IMR-90 (cell line): ENCODE measurements around the gene HAO2. TPM values are rescaled to one million over a fixed set of nuclear protein-coding genes. Genes with fewer than 3 reads are reported as not detected.

Experiments
- ATAC-seq: fragments of 200-7000 bp; cut with Tn5 transposase; 2 replicates; pipeline ENCODE4 v1.9.1; 2020; ENCODE audit warnings: low read depth, mild to moderate bottlenecking, moderate library complexity
- BruUV-seq: library from RNA; stranded (reverse); fragments of 400-500 nt; replicated peaks from 2 replicates; lab custom pipeline; 2021; lab: Mats Ljungman, UMichigan
- CTCF ChIA-PET: fragments of 300-600 bp; formaldehyde crosslinking; extraction: SDS; loops from one replicate; lab custom pipeline; 2021; ENCODE audit warnings: antibody characterized with exemption; lab: Yijun Ruan, JAX
- POLR2A ChIA-PET: fragments of 300-600 bp; sonication (Branson Sonifier 250); formaldehyde crosslinking; loops from one replicate; lab custom pipeline; 2022; ENCODE audit warnings: antibody characterized with exemption; ENCODE audit not compliant: unreplicated experiment; lab: Charles Lee
- DNase-seq: peaks from one replicate; pipeline ENCODE4 v3.0.0; 2013
- H2AFZ ChIP-seq: replicated peaks from 2 replicates; pipeline ENCODE3; 2013; ENCODE audit warnings: low read length, mild to moderate bottlenecking; ENCODE audit not compliant: poor library complexity
- H2AK5ac ChIP-seq: 2 replicates; pipeline ENCODE4 v1.6.1; 2013; ENCODE audit warnings: low read depth, low read length, inconsistent platforms
- H2AK9ac ChIP-seq: replicated peaks from 2 replicates; pipeline ENCODE3; 2013; ENCODE audit warnings: mild to moderate bottlenecking, low read depth, low read length, moderate library complexity; ENCODE audit not compliant: poor library complexity
- H2BK120ac ChIP-seq: 2 replicates; pipeline ENCODE4 v1.6.1; 2013; ENCODE audit warnings: low read depth, low read length, inconsistent platforms
- H2BK15ac ChIP-seq: 3 replicates; pipeline ENCODE4 v1.6.1; 2013; ENCODE audit warnings: low read depth, low read length, inconsistent platforms
- H2BK20ac ChIP-seq: 2 replicates; pipeline ENCODE4 v1.6.1; 2013; ENCODE audit warnings: low read depth, mild to moderate bottlenecking, inconsistent platforms, low read length, moderate library complexity
- H2BK5ac ChIP-seq: 2 replicates; pipeline ENCODE4 v1.6.1; 2013; ENCODE audit warnings: mild to moderate bottlenecking, low read depth, low read length, inconsistent platforms; ENCODE audit not compliant: poor library complexity, severe bottlenecking
- H3K14ac ChIP-seq: replicated peaks from 2 replicates; pipeline ENCODE4 v1.6.1; 2013; ENCODE audit warnings: low read depth, low read length, inconsistent platforms
- H3K18ac ChIP-seq: 2 replicates; pipeline ENCODE4 v1.6.1; 2013; ENCODE audit warnings: low read depth, low read length, control low read depth
- H3K23ac ChIP-seq: 2 replicates; pipeline ENCODE4 v1.6.1; 2013; ENCODE audit warnings: low read depth, low read length, inconsistent platforms
- H3K27ac ChIP-seq: 2 replicates; pipeline ENCODE4 v1.5.1; 2013; ENCODE audit warnings: mild to moderate bottlenecking, control low read depth, low read length; ENCODE audit not compliant: insufficient read depth
- H3K27me3 ChIP-seq: 2 replicates; pipeline ENCODE4 v1.6.1; 2013; ENCODE audit warnings: low read length; ENCODE audit not compliant: control insufficient read depth, insufficient read depth
- H3K36me3 ChIP-seq: 2 replicates; pipeline ENCODE4 v1.6.1; 2013; ENCODE audit warnings: low read length, mixed read lengths; ENCODE audit not compliant: control insufficient read depth, insufficient read depth
- H3K4ac ChIP-seq: 2 replicates; pipeline ENCODE4 v1.6.1; 2013; ENCODE audit warnings: low read depth, low read length, inconsistent platforms
- H3K4me1 ChIP-seq: 2 replicates; pipeline ENCODE4 v1.6.1; 2013; ENCODE audit warnings: low read length, mixed read lengths; ENCODE audit not compliant: control insufficient read depth, insufficient read depth
- H3K4me2 ChIP-seq: 2 replicates; pipeline ENCODE4 v1.6.1; 2013; ENCODE audit warnings: low read depth, mild to moderate bottlenecking, control low read depth, low read length, moderate library complexity
- H3K4me3 ChIP-seq: 2 replicates; pipeline ENCODE4 v1.5.1; 2013; ENCODE audit warnings: low read depth, mild to moderate bottlenecking, control low read depth, low read length, moderate library complexity; ENCODE audit not compliant: insufficient read depth
- H3K56ac ChIP-seq: 2 replicates; pipeline ENCODE4 v1.6.1; 2013; ENCODE audit warnings: low read length, inconsistent platforms; ENCODE audit not compliant: insufficient read depth; ENCODE audit errors: extremely low read depth
- H3K79me1 ChIP-seq, 2 experiments: 2 replicates each; pipeline ENCODE4 v1.6.1; 2013; ENCODE audit warnings: low read length in 2 of 2, inconsistent platforms in 1 of 2, low read depth in 1 of 2
- H3K9ac ChIP-seq: 2 replicates; pipeline ENCODE4 v1.6.1; 2013; ENCODE audit warnings: low read depth, low read length, control low read depth
- H3K9me1 ChIP-seq: 2 replicates; pipeline ENCODE4 v1.6.1; 2013; ENCODE audit warnings: low read length, inconsistent platforms; ENCODE audit not compliant: insufficient read depth
- H3K9me3 ChIP-seq: 2 replicates; pipeline ENCODE4 v1.6.1; 2013; ENCODE audit warnings: low read length; ENCODE audit not compliant: control insufficient read depth, insufficient read depth
- H4K20me1 ChIP-seq: 2 replicates; pipeline ENCODE4 v1.6.1; 2013; ENCODE audit warnings: low read length, inconsistent platforms; ENCODE audit not compliant: insufficient read depth
- H4K5ac ChIP-seq: 2 replicates; pipeline ENCODE4 v1.6.1; 2013; ENCODE audit warnings: mild to moderate bottlenecking, low read depth, low read length, control low read depth
- H4K8ac ChIP-seq, 2 experiments: 2 replicates each; pipeline ENCODE4 v1.6.1; 2013; ENCODE audit warnings: low read depth in 2 of 2, low read length in 2 of 2, control low read depth in 1 of 2, inconsistent platforms in 1 of 2
- H4K91ac ChIP-seq: 2 replicates; pipeline ENCODE4 v1.6.1; 2013; ENCODE audit warnings: low read depth, low read length, inconsistent platforms; ENCODE audit not compliant: insufficient read depth
- ELK1 ChIP-seq: fragments of 150-350 bp; IDR thresholded peaks from 2 replicates; pipeline ENCODE4 v1.6.1; 2016; ENCODE audit warnings: low read depth, mild to moderate bottlenecking, low read length, moderate library complexity, borderline replicate concordance
- RAD21 ChIP-seq: IDR thresholded peaks from 2 replicates; pipeline ENCODE4 v1.6.1; 2012; ENCODE audit warnings: low read length, improper control_type of control experiment
- RCOR1 ChIP-seq: IDR thresholded peaks from 2 replicates; pipeline ENCODE4 v1.6.1; 2012; ENCODE audit warnings: mild to moderate bottlenecking, low read length, improper control_type of control experiment; ENCODE audit not compliant: insufficient replicate concordance
- WGBS, 2 experiments: methylation state at CpG; one replicate each; pipeline versions ENCODE4 v1.1.5 to v1.1.7; 2013; ENCODE audit warnings: missing lambda C conversion rate in 2 of 2; ENCODE audit not compliant: insufficient read length in 1 of 2; ENCODE audit errors: extremely low coverage in 2 of 2; 5-methylcytosine and 5-hydroxymethylcytosine counted together
- dilution Hi-C: fragments of 300-500 bp; cut with HindIII; formaldehyde crosslinking; loops from one replicate; pipeline ENCODE4 v1.14.3; 2018; ENCODE audit warnings: low sequenced_read_pairs; ENCODE audit not compliant: unreplicated experiment
- in situ Hi-C: fragments of 300-500 bp; cut with MboI; formaldehyde crosslinking; loops from 3 replicates; pipeline ENCODE4 v1.14.3; 2019; ENCODE audit warnings: low sequenced_read_pairs, inconsistent platforms, mixed read lengths
- intact Hi-C: fragments of 100-400 bp; cut with micrococcal nuclease; formaldehyde crosslinking; loops from 2 replicates; pipeline ENCODE4 v1.10.0; 2022
- polyA plus RNA-seq, 3 experiments: library from polyadenylated mRNA; depleted of rRNA; stranded (reverse); fragments of >200 nt; gene quantifications; 2 replicates each; pipeline ENCODE4 v1.2.3, GENCODE V29; 2012; ENCODE audit warnings: low replicate concordance in 1 of 3
- total RNA-seq: library from RNA; depleted of rRNA; stranded (reverse); fragments of >200 nt; gene quantifications from 2 replicates; pipeline ENCODE4 v1.2.3, GENCODE V29; 2012

Gene HAO2
- total and polyA plus RNA-seq, 2 of the 4 experiments (the other 2 are of a cell fraction): not detected

DNA sequence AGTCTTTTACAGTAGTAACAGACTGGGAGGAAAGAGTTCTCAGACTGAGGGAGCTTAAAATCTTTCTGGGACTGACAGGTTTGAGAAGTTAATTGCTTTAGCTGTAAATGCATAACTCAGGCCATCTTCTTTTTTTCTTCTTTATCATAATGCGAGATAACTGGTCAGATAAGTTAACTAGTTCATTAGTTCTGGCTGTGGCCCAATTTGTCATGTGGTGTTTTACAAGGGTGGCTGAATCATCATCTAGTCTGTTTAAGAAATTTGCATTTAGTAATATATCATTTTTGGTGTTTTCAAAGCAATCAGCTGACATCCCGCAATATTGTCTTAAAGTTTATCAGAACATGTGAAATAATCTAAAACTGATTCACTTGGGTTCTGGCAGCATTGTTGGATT, 60.4 kb downstream of the HAO2 start:
- intact Hi-C loops (no loop called here), in situ Hi-C loops (no loop called here), dilution Hi-C loops (no loop called here)
- H3K27ac ChIP-seq: no peak overlapping the region
- H2BK20ac ChIP-seq: no peak overlapping the region
- ChIA-PET POLR2A (interaction anchor here (0.6 kb wide), 1 partner anchor 10 kb away, joined by 4 read pairs; no protein-coding TSS in a partner anchor), CTCF (no interaction called here)
- H4K20me1 ChIP-seq: no peaks in the 10 kb centered on the region; the same call in 1 of the 2 replicates
- H2BK120ac ChIP-seq: no peak overlapping the region
- WGBS, 2 experiments: no CpG with 5 or more reads among the region's 2 CpGs
- TF ChIP-seq ELK1 (no peak), RCOR1 (no peak), RAD21 (no peak)
- no peak overlapping the region for H3K18ac ChIP-seq
- H3K4ac ChIP-seq: no peak overlapping the region
- H3K9me3 ChIP-seq: no peaks in the 10 kb centered on the region
- peaks cover 2% of the 10 kb centered on the region for H3K27me3 ChIP-seq
- no peak overlapping the region for H2BK5ac ChIP-seq
- H3K4me2 ChIP-seq: no peak overlapping the region
- H3K23ac ChIP-seq: no peak overlapping the region
- no peak for ATAC-seq
- H3K4me1 ChIP-seq: no peaks in the 10 kb centered on the region
- no peaks in the 10 kb centered on the region for H3K9me1 ChIP-seq
- no peak overlapping the region for H4K5ac ChIP-seq
- H2AFZ ChIP-seq: no peak overlapping the region
- no peaks in the 10 kb centered on the region for H3K36me3 ChIP-seq
- H3K9ac ChIP-seq: no peak overlapping the region
- no peak overlapping the region for H2AK5ac ChIP-seq
- H3K14ac ChIP-seq: no peak overlapping the region
- H2AK9ac ChIP-seq: no peak overlapping the region
- no TSS peak for BruUV-seq
- H3K4me3 ChIP-seq: no peak overlapping the region
- no peak overlapping the region for H4K8ac ChIP-seq
- no peak overlapping the region for H4K91ac ChIP-seq
- no peaks in the 10 kb centered on the region for H3K79me1 ChIP-seq
- no peak overlapping the region for H2BK15ac ChIP-seq
- H3K56ac ChIP-seq: no peak overlapping the region
- no peak for DNase-seq
